ENCODE measurements around the gene DKKL1.
A peak's percentile ranks its signal among the peaks of the same experiment; 100 is the strongest.
"Not testable (repeated sequence)": the region's sequence is repeated elsewhere in the genome, so short reads cannot be mapped to it uniquely, and the experiment has no call there.

The DKKL1 gene

GRCh38 chr19:49362048-49362928 lies 1.4 kb upstream of the DKKL1 start, which contains the start of gene TEAD2:
TSS of gene TEAD2 (minus strand) at chr19:49362416. CDS start at chr19:49360075, 2,341 bp downstream.
- DNase-seq (ENCODE audit: low spot score): no peak

GRCh38 chr19:49362929-49363267 lies 779 bp upstream of the DKKL1 start:
- DNase-seq (ENCODE audit: low spot score): no peak

DNA sequence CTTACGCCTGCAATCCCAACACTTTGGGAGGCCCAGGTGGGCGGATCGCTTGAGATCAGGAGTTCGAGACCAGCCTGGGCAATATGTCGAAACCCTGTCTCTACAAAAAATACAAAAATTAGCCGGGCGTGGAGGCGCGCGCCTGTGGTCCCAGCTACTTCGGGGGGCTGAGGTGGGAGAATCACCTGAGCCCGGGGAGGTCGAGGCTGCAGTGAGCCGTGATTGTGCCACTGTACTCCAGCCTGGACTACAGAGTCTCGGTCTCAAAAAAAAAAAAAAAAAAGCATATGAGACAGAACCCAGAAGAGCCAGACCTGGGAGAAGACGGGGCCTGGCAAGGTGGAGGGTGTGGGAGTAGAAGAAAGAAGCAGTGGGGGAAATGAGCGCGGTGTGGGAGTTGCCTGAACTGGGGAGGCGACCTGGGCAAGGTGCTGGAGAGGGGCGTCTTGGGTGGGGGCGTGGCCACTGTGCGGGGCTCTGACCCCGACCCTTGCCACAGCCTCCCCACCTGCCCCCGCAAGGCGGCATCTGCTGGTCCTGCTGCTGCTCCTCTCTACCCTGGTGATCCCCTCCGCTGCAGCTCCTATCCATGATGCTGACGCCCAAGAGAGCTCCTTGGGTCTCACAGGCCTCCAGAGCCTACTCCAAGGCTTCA lies 533 bp downstream of the DKKL1 start:
- DNase-seq (ENCODE audit: low spot score): no peak

- DNase-seq (ENCODE audit: low spot score): no peak
Observed at GRCh38 chr19:49366110-49366509, 2.4 kb downstream of the DKKL1 start.

DNA sequence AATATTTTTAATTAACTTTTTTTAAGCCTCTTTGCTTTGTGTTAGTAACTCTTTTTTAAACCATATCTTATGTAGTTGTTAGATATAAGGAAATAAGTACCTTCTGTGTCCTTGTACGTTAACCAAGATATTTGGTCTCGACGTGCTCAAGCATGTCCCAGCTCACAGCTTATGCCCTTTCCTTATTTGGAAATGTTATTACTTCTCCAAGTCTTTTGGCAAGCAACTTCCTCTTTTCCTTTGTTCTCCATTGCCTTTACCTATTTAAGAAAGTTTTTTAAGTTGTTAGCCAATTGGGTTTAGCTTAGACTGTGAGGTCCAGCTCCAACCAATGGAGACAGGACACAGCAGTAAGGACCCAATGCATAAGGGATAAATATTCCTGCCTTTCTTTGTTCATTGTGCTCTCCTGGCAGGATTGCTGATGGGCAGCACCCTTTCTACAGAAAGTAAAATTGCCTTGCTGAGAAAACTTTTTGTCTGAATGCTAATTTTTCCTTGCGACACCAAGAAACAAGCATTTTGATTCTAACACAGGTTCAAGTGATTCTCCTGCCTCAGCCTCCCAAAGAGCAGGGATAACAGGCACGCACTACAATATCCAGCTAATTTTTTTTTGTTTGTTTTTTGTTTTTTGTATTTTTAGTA lies 5.2 kb downstream of the DKKL1 start:
- no peak for DNase-seq (ENCODE audit: low spot score)

DNA sequence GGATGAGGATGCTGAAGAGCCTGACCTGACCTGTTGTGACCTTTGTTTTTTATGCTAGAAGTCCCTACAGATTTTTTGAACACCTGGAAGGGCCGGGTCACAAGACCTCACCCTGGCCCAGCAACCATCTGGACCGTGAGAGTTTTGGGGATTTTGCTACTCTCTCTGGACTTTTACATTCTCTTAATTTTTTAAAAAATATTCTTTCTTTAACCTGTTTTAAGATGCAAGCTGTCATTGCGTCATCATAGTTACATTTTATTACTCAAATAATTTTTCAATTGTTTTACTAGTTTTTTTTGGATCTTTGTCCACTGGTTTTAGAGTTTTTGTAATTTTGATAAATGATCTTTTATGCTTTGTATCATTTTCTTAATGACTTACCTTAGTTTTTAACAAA lies 7.5 kb downstream of the DKKL1 start:
- DNase-seq (ENCODE audit: low spot score): no peak

DNA sequence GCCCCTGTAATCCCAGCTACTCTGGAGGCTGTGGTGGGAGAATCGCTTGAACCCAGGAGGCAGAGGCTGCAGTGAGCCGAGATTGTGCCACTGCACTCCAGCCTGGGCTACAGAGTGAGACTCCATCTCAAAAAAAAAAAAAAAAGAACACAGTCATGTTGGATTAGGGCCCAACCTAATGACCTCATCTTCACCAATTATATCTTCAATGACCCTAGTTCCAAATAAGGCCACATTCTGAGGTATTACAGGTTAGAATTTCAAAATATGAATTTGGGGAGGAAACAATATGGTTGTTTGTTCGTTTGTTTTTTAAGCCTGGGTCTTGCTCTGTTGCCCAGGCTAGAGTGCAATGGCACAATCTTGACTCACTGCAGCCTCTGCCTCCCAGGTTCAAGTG lies 9.5 kb downstream of the DKKL1 start:
- not testable (repeated sequence) for DNase-seq (ENCODE audit: low spot score)

GRCh38 chr19:49374665-49375434 lies 11.2 kb downstream of the DKKL1 start:
- DNase-seq (ENCODE audit: low spot score): no peak

- no peak for DNase-seq (ENCODE audit: low spot score)
Observed at GRCh38 chr19:49378512-49378911, 14.8 kb downstream of the DKKL1 start.

GRCh38 chr19:49380391-49380790 lies 16.7 kb downstream of the DKKL1 start:
- DNase-seq (ENCODE audit: low spot score): no peak

DNA sequence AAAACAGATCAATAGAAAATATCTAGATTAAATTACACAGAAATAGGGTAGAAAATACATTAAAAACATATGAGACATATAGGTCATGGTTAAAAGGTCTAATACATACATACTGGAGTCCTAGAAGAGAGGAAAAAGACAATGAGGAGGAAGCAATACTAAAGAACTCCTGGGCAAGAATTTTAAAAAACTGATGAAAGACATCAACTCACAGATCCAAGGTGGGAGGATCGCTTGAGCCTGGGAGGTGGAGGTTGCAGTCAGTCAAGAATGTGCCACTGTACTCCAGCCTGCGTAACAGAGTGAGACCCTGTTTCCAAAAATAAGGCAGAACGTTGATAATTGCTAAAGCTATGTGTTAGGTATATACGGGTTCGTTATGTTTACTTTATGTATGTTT lies 19.0 kb downstream of the DKKL1 start:
- DNase-seq (ENCODE audit: low spot score): no peak

GRCh38 chr19:49383599-49383998 lies 19.9 kb downstream of the DKKL1 start:
- DNase-seq (ENCODE audit: low spot score): no peak

DNA sequence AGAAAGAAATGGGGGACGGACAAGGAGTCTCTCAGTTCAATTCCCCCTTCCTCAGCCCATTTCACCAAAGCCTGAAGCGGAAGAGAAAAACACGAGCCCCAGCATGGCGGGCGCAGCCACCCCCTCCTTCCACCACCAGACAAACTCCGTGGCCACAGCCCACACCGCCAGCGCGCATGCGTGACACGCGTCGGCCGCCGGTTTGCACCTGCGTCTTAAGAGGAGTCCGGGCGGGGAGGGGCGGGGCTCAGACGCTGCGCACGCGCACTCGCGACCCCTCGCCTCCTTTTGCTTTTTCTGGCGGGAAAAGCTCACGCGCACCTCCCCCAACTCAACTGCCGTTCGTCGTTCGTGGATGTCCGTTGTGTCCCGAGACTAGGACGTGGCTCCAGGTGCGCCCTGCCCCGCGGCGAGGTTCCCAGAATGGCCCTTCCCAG lies 24.3 kb downstream of the DKKL1 start, which contains the start of gene KASH5:
Gene KASH5 (plus strand): TSS at position 314 of the 437 bp plus-strand sequence. CDS start 2,635 bp downstream, outside the sequence.
- peak; percentile 46 for DNase-seq (ENCODE audit: low spot score)

DNA sequence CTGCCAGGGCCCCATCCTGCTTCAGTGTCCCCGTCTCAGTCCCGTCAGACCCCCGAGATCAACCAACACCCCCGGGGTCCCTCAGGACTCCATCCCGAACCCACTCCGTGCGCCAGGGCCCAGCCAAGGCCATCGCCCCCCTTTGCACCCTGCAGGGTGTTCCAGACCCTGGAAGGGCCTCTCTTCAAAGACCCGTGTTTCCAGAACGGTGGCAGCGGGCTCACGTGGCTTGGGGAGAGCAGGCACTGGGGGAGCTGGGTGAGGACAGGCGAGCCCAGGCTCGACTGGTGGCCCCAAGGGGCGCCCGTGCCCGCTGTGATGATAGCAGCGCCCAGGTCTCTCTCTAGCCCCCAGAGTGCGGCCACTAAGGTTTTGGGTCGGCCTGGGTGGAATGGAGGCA lies 25.7 kb downstream of the DKKL1 start:
- DNase-seq (ENCODE audit: low spot score): no peak

DNA sequence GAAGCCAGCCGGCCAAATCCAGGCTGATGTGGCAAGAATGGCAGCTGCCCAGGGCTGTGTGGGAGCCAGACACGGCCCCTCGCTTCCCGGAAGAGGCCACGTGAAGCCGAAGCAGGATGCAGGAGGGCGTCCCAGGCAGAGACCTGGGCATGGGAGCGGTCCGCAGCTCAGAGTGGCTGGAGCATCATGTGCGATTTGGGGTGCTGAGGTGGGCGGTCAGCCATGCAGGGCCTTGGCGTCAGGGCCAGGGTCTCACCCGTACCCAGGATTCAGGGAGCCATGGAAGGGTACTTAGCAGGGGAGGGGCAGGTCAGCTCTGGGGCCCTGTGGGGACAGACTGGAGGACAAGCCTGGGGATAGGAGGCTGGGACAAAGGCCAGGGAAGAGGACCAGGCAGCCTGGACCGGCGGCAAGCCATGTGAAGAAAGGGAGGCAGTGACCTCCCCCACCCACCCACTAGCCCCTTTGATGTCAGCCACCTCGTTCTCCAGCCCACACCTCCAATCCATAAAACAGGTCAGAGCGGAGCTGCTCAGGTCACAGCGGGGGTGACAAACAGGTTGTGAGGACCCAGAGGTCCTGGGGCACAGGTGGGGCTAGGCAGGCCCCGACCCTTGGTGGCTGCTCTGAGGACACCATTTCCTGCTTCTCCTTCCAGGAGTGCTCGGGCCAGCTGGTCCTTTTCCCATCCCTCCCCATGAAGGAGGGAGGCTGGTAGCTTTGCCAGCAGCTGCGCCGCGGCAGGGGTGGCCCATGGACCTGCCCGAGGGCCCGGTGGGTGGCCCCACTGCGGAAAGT lies 26.7 kb downstream of the DKKL1 start:
- DNase-seq (ENCODE audit: low spot score): no peak

DNA sequence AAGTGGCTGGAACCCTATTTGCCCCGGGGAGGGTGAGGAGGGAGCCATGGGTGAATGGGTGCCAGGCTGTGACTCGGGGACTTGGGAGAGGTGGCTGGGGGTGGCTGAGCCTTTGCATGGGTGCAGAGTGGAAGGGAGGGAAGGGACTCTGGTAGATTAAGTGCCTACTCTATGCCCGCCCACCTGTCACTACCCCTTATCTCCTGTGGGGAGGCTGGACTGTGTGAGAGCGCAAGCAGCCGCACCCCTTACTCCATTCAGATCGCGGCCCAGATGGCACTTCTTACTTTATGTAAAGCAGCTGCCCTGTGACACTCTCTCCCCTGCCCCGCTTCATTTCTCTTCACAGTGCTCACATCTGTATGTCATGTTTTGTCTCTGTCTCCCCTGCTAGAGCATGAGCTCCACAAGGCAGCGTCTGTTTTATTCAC lies 27.3 kb downstream of the DKKL1 start:
- DNase-seq (ENCODE audit: low spot score): no peak

GRCh38 chr19:49391581-49392399 lies 28.1 kb downstream of the DKKL1 start:
- DNase-seq (ENCODE audit: low spot score): peak; percentile 40

GRCh38 chr19:49393881-49394280 lies 30.2 kb downstream of the DKKL1 start:
- no peak for DNase-seq (ENCODE audit: low spot score)

DNA sequence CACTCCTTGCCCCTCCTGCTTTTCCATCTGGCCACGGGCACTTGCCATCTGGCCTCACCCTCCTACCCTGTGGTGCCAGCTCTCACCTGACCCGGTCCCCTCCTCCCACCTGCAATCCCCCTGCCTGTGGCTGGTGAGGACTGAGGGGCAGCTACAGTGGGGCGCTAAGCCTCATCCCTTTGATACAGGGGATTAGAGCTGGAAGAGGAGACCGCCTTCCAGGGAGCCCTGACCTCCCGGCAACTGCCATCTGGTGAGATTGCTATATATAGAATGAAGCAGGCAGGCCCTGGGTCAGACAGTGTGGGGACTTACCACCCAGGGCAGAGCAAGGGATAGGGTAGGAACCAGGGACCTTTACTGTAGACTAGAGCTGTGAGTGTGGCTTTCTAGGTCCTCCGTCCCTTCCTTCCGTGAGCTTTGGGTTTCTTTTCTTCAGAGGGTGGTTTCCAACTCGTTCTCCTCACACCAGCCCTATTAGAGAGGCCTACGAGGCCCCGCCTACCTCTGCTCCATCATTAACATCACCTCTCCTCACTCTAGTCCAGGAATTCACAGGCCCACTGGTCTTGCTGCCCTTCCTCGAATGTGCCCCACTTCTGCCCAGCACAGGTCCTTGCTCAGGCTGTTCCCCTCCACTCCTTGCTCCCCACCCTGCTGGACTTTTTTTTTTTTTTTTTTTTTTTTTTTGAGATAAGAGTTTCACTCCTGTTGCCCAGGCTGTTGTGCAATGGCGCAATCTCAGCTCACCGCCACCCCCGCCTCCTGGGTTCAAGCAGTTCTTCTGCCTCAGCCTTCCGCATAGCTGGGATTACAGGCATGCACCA lies 32.1 kb downstream of the DKKL1 start:
- no peak for DNase-seq (ENCODE audit: low spot score)
